GM21717 (cell line): ENCODE results near the gene IPCEF1.
A peak's percentile ranks its signal among the peaks of the same experiment; 100 is the strongest.

Experiments used
- ATAC-seq: cut with Tn5 transposase; IDR thresholded peaks from one replicate; pipeline ENCODE4 v1.9.1; 2021; ENCODE audit warnings: mild to moderate bottlenecking, moderate library complexity; ENCODE audit not compliant: unreplicated experiment

IPCEF1 gene

GRCh38 chr6:154356690-154357089 is at the start of gene IPCEF1:
TSS of gene IPCEF1 (minus strand) at chr6:154356803. CDS start at chr6:154265947, 90,856 bp downstream.
- peak; percentile 31 for ATAC-seq

- no peak for ATAC-seq
Measured at GRCh38 chr6:154406301-154406700, 49.7 kb upstream of the IPCEF1 start.

- ATAC-seq = peak; percentile 51
Measured at GRCh38 chr6:154404791-154405400, 48.3 kb upstream of the IPCEF1 start.

GRCh38 chr6:154403788-154404187 is 47.2 kb upstream of the IPCEF1 start:
- ATAC-seq = no peak

- ATAC-seq = peak; percentile 33
Measured at GRCh38 chr6:154402081-154402780, 45.6 kb upstream of the IPCEF1 start.

- ATAC-seq = no peak
Measured at GRCh38 chr6:154399097-154399496, 42.5 kb upstream of the IPCEF1 start.

- no peak for ATAC-seq
Measured at GRCh38 chr6:154397491-154398195, 41.0 kb upstream of the IPCEF1 start.

- no peak for ATAC-seq
Measured at GRCh38 chr6:154395878-154396277, 39.3 kb upstream of the IPCEF1 start.

GRCh38 chr6:154395316-154395715 is 38.7 kb upstream of the IPCEF1 start:
- no peak for ATAC-seq

- ATAC-seq = no peak
Measured at GRCh38 chr6:154394571-154394970, 38.0 kb upstream of the IPCEF1 start.

GRCh38 chr6:154390034-154390433 is 33.4 kb upstream of the IPCEF1 start:
- ATAC-seq = peak; percentile 59

GRCh38 chr6:154388803-154389202 is 32.2 kb upstream of the IPCEF1 start:
- no peak for ATAC-seq

GRCh38 chr6:154386848-154387717 is 30.5 kb upstream of the IPCEF1 start:
- no peak for ATAC-seq

- no peak for ATAC-seq
Measured at GRCh38 chr6:154384191-154384590, 27.6 kb upstream of the IPCEF1 start.

- ATAC-seq = no peak
Measured at GRCh38 chr6:154383273-154383672, 26.7 kb upstream of the IPCEF1 start.

GRCh38 chr6:154382740-154383139 is 26.1 kb upstream of the IPCEF1 start:
- ATAC-seq = no peak

- ATAC-seq = no peak
Measured at GRCh38 chr6:154381548-154381947, 24.9 kb upstream of the IPCEF1 start.

- no peak for ATAC-seq
Measured at GRCh38 chr6:154380741-154381140, 24.1 kb upstream of the IPCEF1 start.

GRCh38 chr6:154379585-154379984 is 23.0 kb upstream of the IPCEF1 start:
- no peak for ATAC-seq

GRCh38 chr6:154378518-154378917 is 21.9 kb upstream of the IPCEF1 start:
- ATAC-seq = no peak

GRCh38 chr6:154377726-154378125 is 21.1 kb upstream of the IPCEF1 start:
- ATAC-seq = no peak
